ENCODE results near the gene IZUMO1.
"Not testable (repeated sequence)": the region's sequence is repeated elsewhere in the genome, so short reads cannot be mapped to it uniquely, and the experiment has no call there.

Gene IZUMO1

GRCh38 chr19:48793271-48793670, 46.6 kb upstream of the IZUMO1 start:
- Histone ChIP-seq H2BK5ac (ENCODE audit: low read depth, low read length, poor library complexity) (no peak overlapping the region), H2AFZ (ENCODE audit: insufficient read depth, low read length, poor library complexity) (no peak overlapping the region), H2BK120ac (ENCODE audit: insufficient read depth, low read length, poor library complexity) (no peak overlapping the region), H3K18ac (ENCODE audit: low read length) (no peak overlapping the region), H3K79me1 (ENCODE audit: low read length) (peaks cover 5% of the 10 kb centered on the region), H3K27ac (ENCODE audit: low read depth, low read length) (no peak overlapping the region), H3K9me3 (ENCODE audit: insufficient read depth, low read depth, low read length) (no peaks in the 10 kb centered on the region), H3K9ac (ENCODE audit: low read length) (no peak overlapping the region), H4K91ac (ENCODE audit: low read depth, low read length) (no peak overlapping the region), H4K12ac (ENCODE audit: low read depth, low read length) (no peak overlapping the region), H3K14ac (ENCODE audit: low read length) (no peak overlapping the region), H3K4ac (ENCODE audit: low read depth, low read length) (no peak overlapping the region), H3K4me1 (ENCODE audit: control insufficient read depth in 1 of 2, insufficient read depth in 2 of 2, low read length in 2 of 2) (peaks cover 3% of the 10 kb centered on the region in 2 experiments), H3K23ac (ENCODE audit: low read length) (no peak overlapping the region), H3K79me2 (ENCODE audit: control insufficient read depth, insufficient read depth, low read length, poor library complexity) (no peaks in the 10 kb centered on the region), H3K27me3 (ENCODE audit: insufficient read depth, low read length) (no peaks in the 10 kb centered on the region), H3K4me3 (ENCODE audit: low read depth, low read length) (no peak overlapping the region), H4K8ac (ENCODE audit: low read depth, low read length) (no peak overlapping the region), H2BK12ac (ENCODE audit: low read length) (no peak overlapping the region), H2AK5ac (ENCODE audit: low read length) (no peak overlapping the region), H3K36me3 (ENCODE audit: control insufficient read depth in 1 of 2, insufficient read depth in 2 of 2, low read length in 2 of 2) (no peaks in the 10 kb centered on the region), H3K4me2 (ENCODE audit: low read length) (no peak overlapping the region)
- no peak for DNase-seq
- no CpG with 5 or more reads among the region's 8 CpGs for WGBS (ENCODE audit: extremely low coverage, insufficient coverage, insufficient read length)

GRCh38 chr19:48787331-48787730, 40.6 kb upstream of the IZUMO1 start:
- H3K9ac ChIP-seq (ENCODE audit: low read length); DNase-seq; H3K4me3 ChIP-seq (ENCODE audit: low read depth, low read length); H3K9me3 ChIP-seq (ENCODE audit: insufficient read depth, low read depth, low read length); H3K23ac ChIP-seq (ENCODE audit: low read length); H3K27me3 ChIP-seq (ENCODE audit: insufficient read depth, low read length); H3K4me2 ChIP-seq (ENCODE audit: low read length); H4K91ac ChIP-seq (ENCODE audit: low read depth, low read length); H3K79me2 ChIP-seq (ENCODE audit: control insufficient read depth, insufficient read depth, low read length, poor library complexity); H3K79me1 ChIP-seq (ENCODE audit: low read length); H4K12ac ChIP-seq (ENCODE audit: low read depth, low read length); H2AK5ac ChIP-seq (ENCODE audit: low read length); H3K4ac ChIP-seq (ENCODE audit: low read depth, low read length); H2BK120ac ChIP-seq (ENCODE audit: insufficient read depth, low read length, poor library complexity); H2AFZ ChIP-seq (ENCODE audit: insufficient read depth, low read length, poor library complexity); H4K8ac ChIP-seq (ENCODE audit: low read depth, low read length); H2BK12ac ChIP-seq (ENCODE audit: low read length); H3K18ac ChIP-seq (ENCODE audit: low read length); H2BK5ac ChIP-seq (ENCODE audit: low read depth, low read length, poor library complexity); H3K14ac ChIP-seq (ENCODE audit: low read length); H3K4me1 ChIP-seq (ENCODE audit: control insufficient read depth in 1 of 2, insufficient read depth in 2 of 2, low read length in 2 of 2); H3K36me3 ChIP-seq (ENCODE audit: control insufficient read depth in 1 of 2, insufficient read depth in 2 of 2, low read length in 2 of 2); H3K27ac ChIP-seq (ENCODE audit: low read depth, low read length): not testable (repeated sequence)
- WGBS (ENCODE audit: extremely low coverage, insufficient coverage, insufficient read length), result no CpG with 5 or more reads among the region's 9 CpGs

- H3K9me3 ChIP-seq (ENCODE audit: insufficient read depth, low read depth, low read length); H3K23ac ChIP-seq (ENCODE audit: low read length); H3K36me3 ChIP-seq (ENCODE audit: control insufficient read depth in 1 of 2, insufficient read depth in 2 of 2, low read length in 2 of 2); H2BK120ac ChIP-seq (ENCODE audit: insufficient read depth, low read length, poor library complexity); H3K14ac ChIP-seq (ENCODE audit: low read length); H3K27ac ChIP-seq (ENCODE audit: low read depth, low read length); H3K27me3 ChIP-seq (ENCODE audit: insufficient read depth, low read length); H2AFZ ChIP-seq (ENCODE audit: insufficient read depth, low read length, poor library complexity); H4K91ac ChIP-seq (ENCODE audit: low read depth, low read length); H3K4me1 ChIP-seq (ENCODE audit: control insufficient read depth in 1 of 2, insufficient read depth in 2 of 2, low read length in 2 of 2); H3K4me2 ChIP-seq (ENCODE audit: low read length); H4K8ac ChIP-seq (ENCODE audit: low read depth, low read length); H2AK5ac ChIP-seq (ENCODE audit: low read length); H2BK12ac ChIP-seq (ENCODE audit: low read length); DNase-seq; H3K4me3 ChIP-seq (ENCODE audit: low read depth, low read length); H3K79me1 ChIP-seq (ENCODE audit: low read length); H3K18ac ChIP-seq (ENCODE audit: low read length); H3K4ac ChIP-seq (ENCODE audit: low read depth, low read length); H3K9ac ChIP-seq (ENCODE audit: low read length); H4K12ac ChIP-seq (ENCODE audit: low read depth, low read length); H3K79me2 ChIP-seq (ENCODE audit: control insufficient read depth, insufficient read depth, low read length, poor library complexity); H2BK5ac ChIP-seq (ENCODE audit: low read depth, low read length, poor library complexity): not testable (repeated sequence)
- WGBS (ENCODE audit: extremely low coverage, insufficient coverage, insufficient read length), result no CpG with 5 or more reads among the region's 7 CpGs
These were observed 39.7 kb upstream of the IZUMO1 start for GRCh38 chr19:48786422-48786821.

GRCh38 chr19:48784527-48784926, 37.8 kb upstream of the IZUMO1 start:
- no peak overlapping the region for H3K18ac ChIP-seq (ENCODE audit: low read length)
- no peak overlapping the region for H3K4me2 ChIP-seq (ENCODE audit: low read length)
- no peaks in the 10 kb centered on the region for H3K79me2 ChIP-seq (ENCODE audit: control insufficient read depth, insufficient read depth, low read length, poor library complexity)
- H4K12ac ChIP-seq (ENCODE audit: low read depth, low read length), result no peak overlapping the region
- H3K4me1 ChIP-seq (ENCODE audit: control insufficient read depth in 1 of 2, insufficient read depth in 2 of 2, low read length in 2 of 2), result no peaks in the 10 kb centered on the region
- H3K27ac ChIP-seq (ENCODE audit: low read depth, low read length), result no peak overlapping the region
- no peak overlapping the region for H2BK12ac ChIP-seq (ENCODE audit: low read length)
- no peak overlapping the region for H2AK5ac ChIP-seq (ENCODE audit: low read length)
- H3K79me1 ChIP-seq (ENCODE audit: low read length), result no peaks in the 10 kb centered on the region
- H3K9me3 ChIP-seq (ENCODE audit: insufficient read depth, low read depth, low read length), result no peaks in the 10 kb centered on the region
- H3K4me3 ChIP-seq (ENCODE audit: low read depth, low read length), result no peak overlapping the region
- no peak overlapping the region for H3K23ac ChIP-seq (ENCODE audit: low read length)
- H2BK5ac ChIP-seq (ENCODE audit: low read depth, low read length, poor library complexity), result no peak overlapping the region
- H4K8ac ChIP-seq (ENCODE audit: low read depth, low read length), result no peak overlapping the region
- H3K27me3 ChIP-seq (ENCODE audit: insufficient read depth, low read length), result no peaks in the 10 kb centered on the region
- H3K9ac ChIP-seq (ENCODE audit: low read length), result no peak overlapping the region
- H3K36me3 ChIP-seq (ENCODE audit: control insufficient read depth in 1 of 2, insufficient read depth in 2 of 2, low read length in 2 of 2), result no peaks in the 10 kb centered on the region
- no peak overlapping the region for H3K14ac ChIP-seq (ENCODE audit: low read length)
- no CpG with 5 or more reads among the region's 5 CpGs for WGBS (ENCODE audit: extremely low coverage, insufficient coverage, insufficient read length)
- no peak overlapping the region for H2BK120ac ChIP-seq (ENCODE audit: insufficient read depth, low read length, poor library complexity)
- no peak overlapping the region for H2AFZ ChIP-seq (ENCODE audit: insufficient read depth, low read length, poor library complexity)
- no peak overlapping the region for H4K91ac ChIP-seq (ENCODE audit: low read depth, low read length)
- H3K4ac ChIP-seq (ENCODE audit: low read depth, low read length), result no peak overlapping the region
- no peak for DNase-seq

All from trophoblast cell (in vitro differentiated cells and primary cell).